Measurements from ENCODE around the gene MAGEA2. TPM values are rescaled to one million over a fixed set of nuclear protein-coding genes. Genes with fewer than 3 reads are reported as not detected.
"Not testable (repeated sequence)": the region's sequence is repeated elsewhere in the genome, so short reads cannot be mapped to it uniquely, and the experiment has no call there.

The MAGEA2 gene
- total and polyA plus RNA-seq, 2 donors: 0.02 TPM; not detected in 1

- H3K36me3 ChIP-seq (ENCODE audit: control insufficient read depth in 2 of 2, insufficient read depth in 2 of 2, low read length in 1 of 2); H3K9me3 ChIP-seq (ENCODE audit: control insufficient read depth in 2 of 2, insufficient read depth in 1 of 2, low read length in 1 of 2); DNase-seq (ENCODE audit: low read depth in 6 of 9, low spot score in 9 of 9); H3K4me1 ChIP-seq (ENCODE audit: control insufficient read depth in 2 of 2, insufficient read depth in 2 of 2, low read length in 2 of 2); H3K4me3 ChIP-seq (ENCODE audit: low read length in 2 of 2); H3K27me3 ChIP-seq (ENCODE audit: control insufficient read depth in 2 of 2, insufficient read depth in 1 of 2, low read length in 1 of 2); H3K27ac ChIP-seq (ENCODE audit: low read depth in 1 of 2, low read length in 1 of 2): not testable (repeated sequence)
- no CpG with 5 or more reads among the region's 5 CpGs for WGBS
Measured at GRCh38 chrX:152754871-152755270, 1.2 kb upstream of the MAGEA2 start.

GRCh38 chrX:152738560-152738959, 15.1 kb downstream of the MAGEA2 start:
- DNase-seq (ENCODE audit: low read depth in 6 of 9, low spot score in 9 of 9): no peak
- Histone ChIP-seq H3K9me3 (ENCODE audit: control insufficient read depth in 2 of 2, insufficient read depth in 1 of 2, low read length in 1 of 2) (no peaks in the 10 kb centered on the region), H3K27me3 (ENCODE audit: control insufficient read depth in 2 of 2, insufficient read depth in 1 of 2, low read length in 1 of 2) (no peaks in the 10 kb centered on the region), H3K36me3 (ENCODE audit: control insufficient read depth in 2 of 2, insufficient read depth in 2 of 2, low read length in 1 of 2) (no peaks in the 10 kb centered on the region), H3K4me1 (ENCODE audit: control insufficient read depth in 2 of 2, insufficient read depth in 2 of 2, low read length in 2 of 2) (no peaks in the 10 kb centered on the region), H3K27ac (ENCODE audit: low read depth in 1 of 2, low read length in 1 of 2) (no peak overlapping the region), H3K4me3 (ENCODE audit: low read length in 2 of 2) (no peak overlapping the region)
- 96% methylated on average over 5 of the region's 5 CpGs for WGBS

- not testable (repeated sequence) for H3K27me3 ChIP-seq (ENCODE audit: control insufficient read depth in 2 of 2, insufficient read depth in 1 of 2, low read length in 1 of 2); H3K36me3 ChIP-seq (ENCODE audit: control insufficient read depth in 2 of 2, insufficient read depth in 2 of 2, low read length in 1 of 2); H3K9me3 ChIP-seq (ENCODE audit: control insufficient read depth in 2 of 2, insufficient read depth in 1 of 2, low read length in 1 of 2); H3K4me3 ChIP-seq (ENCODE audit: low read length in 2 of 2); H3K4me1 ChIP-seq (ENCODE audit: control insufficient read depth in 2 of 2, insufficient read depth in 2 of 2, low read length in 2 of 2); H3K27ac ChIP-seq (ENCODE audit: low read depth in 1 of 2, low read length in 1 of 2); DNase-seq (ENCODE audit: low read depth in 6 of 9, low spot score in 9 of 9)
- WGBS: 98% methylated on average over 12 of the region's 12 CpGs
Measured at GRCh38 chrX:152736528-152736927, 17.1 kb downstream of the MAGEA2 start.

- H3K27me3 ChIP-seq (ENCODE audit: control insufficient read depth in 2 of 2, insufficient read depth in 1 of 2, low read length in 1 of 2): no peaks in the 10 kb centered on the region
- H3K4me1 ChIP-seq (ENCODE audit: control insufficient read depth in 2 of 2, insufficient read depth in 2 of 2, low read length in 2 of 2): no peaks in the 10 kb centered on the region
- no peak overlapping the region for H3K27ac ChIP-seq (ENCODE audit: low read depth in 1 of 2, low read length in 1 of 2)
- H3K36me3 ChIP-seq (ENCODE audit: control insufficient read depth in 2 of 2, insufficient read depth in 2 of 2, low read length in 1 of 2): no peaks in the 10 kb centered on the region
- H3K9me3 ChIP-seq (ENCODE audit: control insufficient read depth in 2 of 2, insufficient read depth in 1 of 2, low read length in 1 of 2): no peaks in the 10 kb centered on the region
- 97% methylated on average over 12 of the region's 12 CpGs for WGBS
- no peak for DNase-seq (ENCODE audit: low read depth in 6 of 9, low spot score in 9 of 9)
- H3K4me3 ChIP-seq (ENCODE audit: low read length in 2 of 2): no peak overlapping the region
Measured at GRCh38 chrX:152735860-152736511, 17.7 kb downstream of the MAGEA2 start.

GRCh38 chrX:152735101-152735500, 18.5 kb downstream of the MAGEA2 start:
- no peak for DNase-seq (ENCODE audit: low read depth in 6 of 9, low spot score in 9 of 9)
- H3K27ac ChIP-seq (ENCODE audit: low read depth in 1 of 2, low read length in 1 of 2): no peak overlapping the region
- H3K9me3 ChIP-seq (ENCODE audit: control insufficient read depth in 2 of 2, insufficient read depth in 1 of 2, low read length in 1 of 2): no peaks in the 10 kb centered on the region
- no peaks in the 10 kb centered on the region for H3K4me1 ChIP-seq (ENCODE audit: control insufficient read depth in 2 of 2, insufficient read depth in 2 of 2, low read length in 2 of 2)
- no peaks in the 10 kb centered on the region for H3K36me3 ChIP-seq (ENCODE audit: control insufficient read depth in 2 of 2, insufficient read depth in 2 of 2, low read length in 1 of 2)
- no peak overlapping the region for H3K4me3 ChIP-seq (ENCODE audit: low read length in 2 of 2)
- H3K27me3 ChIP-seq (ENCODE audit: control insufficient read depth in 2 of 2, insufficient read depth in 1 of 2, low read length in 1 of 2): no peaks in the 10 kb centered on the region
- WGBS: 86% methylated on average over 2 of the region's 2 CpGs

GRCh38 chrX:152734143-152734858, 19.3 kb downstream of the MAGEA2 start:
- H3K36me3 ChIP-seq (ENCODE audit: control insufficient read depth in 2 of 2, insufficient read depth in 2 of 2, low read length in 1 of 2); H3K4me3 ChIP-seq (ENCODE audit: low read length in 2 of 2); H3K4me1 ChIP-seq (ENCODE audit: control insufficient read depth in 2 of 2, insufficient read depth in 2 of 2, low read length in 2 of 2); DNase-seq (ENCODE audit: low read depth in 6 of 9, low spot score in 9 of 9); H3K9me3 ChIP-seq (ENCODE audit: control insufficient read depth in 2 of 2, insufficient read depth in 1 of 2, low read length in 1 of 2); H3K27ac ChIP-seq (ENCODE audit: low read depth in 1 of 2, low read length in 1 of 2); H3K27me3 ChIP-seq (ENCODE audit: control insufficient read depth in 2 of 2, insufficient read depth in 1 of 2, low read length in 1 of 2): not testable (repeated sequence)
- 97% methylated on average over 22 of the region's 22 CpGs for WGBS

GRCh38 chrX:152733261-152733975, 20.2 kb downstream of the MAGEA2 start, which contains the start of the genes CSAG1 and MAGEA12:
Gene CSAG1 (minus strand): TSS chrX:152733721. CDS start chrX:152732460, 1,261 bp downstream.
Gene MAGEA12 (plus strand): TSS chrX:152733757. CDS start chrX:152736162, 2,405 bp downstream.
- Histone ChIP-seq H3K4me1 (ENCODE audit: control insufficient read depth in 2 of 2, insufficient read depth in 2 of 2, low read length in 2 of 2) (no peaks in the 10 kb centered on the region), H3K27ac (ENCODE audit: low read depth in 1 of 2, low read length in 1 of 2) (no peak within 1 kb of the TSS), H3K9me3 (ENCODE audit: control insufficient read depth in 2 of 2, insufficient read depth in 1 of 2, low read length in 1 of 2) (no peaks in the 10 kb centered on the region), H3K4me3 (ENCODE audit: low read length in 2 of 2) (no peak within 1 kb of the TSS), H3K27me3 (ENCODE audit: control insufficient read depth in 2 of 2, insufficient read depth in 1 of 2, low read length in 1 of 2) (no peaks in the 10 kb centered on the region), H3K36me3 (ENCODE audit: control insufficient read depth in 2 of 2, insufficient read depth in 2 of 2, low read length in 1 of 2) (no peaks in the 10 kb centered on the region)
- 96% methylated on average over 19 of the region's 21 CpGs for whole genome bisulfite sequencing
- DNase-seq (ENCODE audit: low read depth in 6 of 9, low spot score in 9 of 9): no peak

GRCh38 chrX:152725409-152725808, 28.2 kb downstream of the MAGEA2 start:
- no peaks in the 10 kb centered on the region for H3K9me3 ChIP-seq (ENCODE audit: control insufficient read depth in 2 of 2, insufficient read depth in 1 of 2, low read length in 1 of 2)
- DNase-seq (ENCODE audit: low read depth in 6 of 9, low spot score in 9 of 9): no peak
- no peaks in the 10 kb centered on the region for H3K4me1 ChIP-seq (ENCODE audit: control insufficient read depth in 2 of 2, insufficient read depth in 2 of 2, low read length in 2 of 2)
- no peak overlapping the region for H3K27ac ChIP-seq (ENCODE audit: low read depth in 1 of 2, low read length in 1 of 2)
- no peaks in the 10 kb centered on the region for H3K36me3 ChIP-seq (ENCODE audit: control insufficient read depth in 2 of 2, insufficient read depth in 2 of 2, low read length in 1 of 2)
- H3K27me3 ChIP-seq (ENCODE audit: control insufficient read depth in 2 of 2, insufficient read depth in 1 of 2, low read length in 1 of 2): no peaks in the 10 kb centered on the region
- WGBS: 83% methylated on average over 7 of the region's 7 CpGs
- H3K4me3 ChIP-seq (ENCODE audit: low read length in 2 of 2): no peak overlapping the region

All from thymus (tissue), 11 donors.